SK-N-SH (cell line): Measurements from ENCODE around the gene SLC39A9.

Experiments
- EP300 ChIP-seq, 2 experiments: IDR thresholded peaks; 2 replicates each; pipeline versions ENCODE4 v1.4.0 to v1.6.1; 2012; ENCODE audit warnings: borderline replicate concordance in 1 of 2, low read depth in 1 of 2, low read length in 1 of 2
- FOXM1 ChIP-seq: IDR thresholded peaks from 2 replicates; pipeline ENCODE4 v1.4.0; 2012; ENCODE audit warnings: low read depth, mild to moderate bottlenecking
- JUND ChIP-seq: IDR thresholded peaks from 2 replicates; pipeline ENCODE4 v1.4.0; 2012
- NFIC ChIP-seq: IDR thresholded peaks from 2 replicates; pipeline ENCODE4 v1.4.0; 2012; ENCODE audit warnings: borderline replicate concordance
- POLR2AphosphoS5 ChIP-seq: IDR thresholded peaks from 2 replicates; pipeline ENCODE4 v1.6.1; 2012; ENCODE audit warnings: low read depth, low read length
- SIN3A ChIP-seq: IDR thresholded peaks from 2 replicates; pipeline ENCODE4 v1.6.1; 2012; ENCODE audit warnings: low read depth, mild to moderate bottlenecking, low read length, moderate library complexity, borderline replicate concordance
- SMC3 ChIP-seq: IDR thresholded peaks from 2 replicates; pipeline ENCODE4 v1.6.1; 2012; ENCODE audit warnings: low read depth, low read length, improper control_type of control experiment
- YY1 ChIP-seq: IDR thresholded peaks from 2 replicates; pipeline ENCODE4 v1.4.0; 2012; ENCODE audit warnings: low read depth, mild to moderate bottlenecking
- TF ChIP-seq, protein P1 (sequence below): fragments of 200-600 bp; sonication (generic); IDR thresholded peaks from 2 replicates; pipeline ENCODE4 v1.6.1; 2017; ENCODE audit warnings: antibody characterized with exemption, mild to moderate bottlenecking, moderate library complexity
- TF ChIP-seq, protein P2 (sequence below): IDR thresholded peaks from 2 replicates; pipeline ENCODE4 v1.6.1; 2012; ENCODE audit warnings: mild to moderate bottlenecking, low read depth, low read length, moderate library complexity
- TF ChIP-seq, protein P3 (sequence below): IDR thresholded peaks from 2 replicates; pipeline ENCODE4 v1.4.0; 2012; ENCODE audit warnings: low read depth, borderline replicate concordance
- TF ChIP-seq, protein P4 (sequence below): IDR thresholded peaks from 2 replicates; pipeline ENCODE4 v1.4.0; 2012; ENCODE audit warnings: low read depth

DNA sequence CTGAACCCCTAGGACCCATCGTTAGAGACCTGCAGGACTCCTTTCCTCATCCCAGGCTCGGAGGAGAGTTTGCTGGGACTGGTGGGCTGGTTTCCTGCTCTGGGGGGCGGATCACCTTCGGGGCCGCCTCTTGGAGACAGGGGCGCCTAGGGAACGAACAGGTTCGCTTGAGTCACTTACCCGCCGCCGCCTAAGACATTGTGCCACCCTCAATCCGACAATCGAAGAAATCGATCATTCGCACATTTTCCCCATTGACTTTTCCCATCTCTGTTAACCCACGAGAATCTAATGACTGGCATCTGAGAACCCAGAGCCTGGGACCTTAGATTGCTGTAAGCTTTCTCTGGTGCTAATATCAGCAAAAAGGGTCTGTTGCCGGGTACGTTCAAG is 322 bp downstream of the SLC39A9 start:
- no peak for TF ChIP-seq SMC3
- TF ChIP-seq, protein P1, sequence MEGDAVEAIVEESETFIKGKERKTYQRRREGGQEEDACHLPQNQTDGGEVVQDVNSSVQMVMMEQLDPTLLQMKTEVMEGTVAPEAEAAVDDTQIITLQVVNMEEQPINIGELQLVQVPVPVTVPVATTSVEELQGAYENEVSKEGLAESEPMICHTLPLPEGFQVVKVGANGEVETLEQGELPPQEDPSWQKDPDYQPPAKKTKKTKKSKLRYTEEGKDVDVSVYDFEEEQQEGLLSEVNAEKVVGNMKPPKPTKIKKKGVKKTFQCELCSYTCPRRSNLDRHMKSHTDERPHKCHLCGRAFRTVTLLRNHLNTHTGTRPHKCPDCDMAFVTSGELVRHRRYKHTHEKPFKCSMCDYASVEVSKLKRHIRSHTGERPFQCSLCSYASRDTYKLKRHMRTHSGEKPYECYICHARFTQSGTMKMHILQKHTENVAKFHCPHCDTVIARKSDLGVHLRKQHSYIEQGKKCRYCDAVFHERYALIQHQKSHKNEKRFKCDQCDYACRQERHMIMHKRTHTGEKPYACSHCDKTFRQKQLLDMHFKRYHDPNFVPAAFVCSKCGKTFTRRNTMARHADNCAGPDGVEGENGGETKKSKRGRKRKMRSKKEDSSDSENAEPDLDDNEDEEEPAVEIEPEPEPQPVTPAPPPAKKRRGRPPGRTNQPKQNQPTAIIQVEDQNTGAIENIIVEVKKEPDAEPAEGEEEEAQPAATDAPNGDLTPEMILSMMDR = no peak
- TF ChIP-seq, protein P2, sequence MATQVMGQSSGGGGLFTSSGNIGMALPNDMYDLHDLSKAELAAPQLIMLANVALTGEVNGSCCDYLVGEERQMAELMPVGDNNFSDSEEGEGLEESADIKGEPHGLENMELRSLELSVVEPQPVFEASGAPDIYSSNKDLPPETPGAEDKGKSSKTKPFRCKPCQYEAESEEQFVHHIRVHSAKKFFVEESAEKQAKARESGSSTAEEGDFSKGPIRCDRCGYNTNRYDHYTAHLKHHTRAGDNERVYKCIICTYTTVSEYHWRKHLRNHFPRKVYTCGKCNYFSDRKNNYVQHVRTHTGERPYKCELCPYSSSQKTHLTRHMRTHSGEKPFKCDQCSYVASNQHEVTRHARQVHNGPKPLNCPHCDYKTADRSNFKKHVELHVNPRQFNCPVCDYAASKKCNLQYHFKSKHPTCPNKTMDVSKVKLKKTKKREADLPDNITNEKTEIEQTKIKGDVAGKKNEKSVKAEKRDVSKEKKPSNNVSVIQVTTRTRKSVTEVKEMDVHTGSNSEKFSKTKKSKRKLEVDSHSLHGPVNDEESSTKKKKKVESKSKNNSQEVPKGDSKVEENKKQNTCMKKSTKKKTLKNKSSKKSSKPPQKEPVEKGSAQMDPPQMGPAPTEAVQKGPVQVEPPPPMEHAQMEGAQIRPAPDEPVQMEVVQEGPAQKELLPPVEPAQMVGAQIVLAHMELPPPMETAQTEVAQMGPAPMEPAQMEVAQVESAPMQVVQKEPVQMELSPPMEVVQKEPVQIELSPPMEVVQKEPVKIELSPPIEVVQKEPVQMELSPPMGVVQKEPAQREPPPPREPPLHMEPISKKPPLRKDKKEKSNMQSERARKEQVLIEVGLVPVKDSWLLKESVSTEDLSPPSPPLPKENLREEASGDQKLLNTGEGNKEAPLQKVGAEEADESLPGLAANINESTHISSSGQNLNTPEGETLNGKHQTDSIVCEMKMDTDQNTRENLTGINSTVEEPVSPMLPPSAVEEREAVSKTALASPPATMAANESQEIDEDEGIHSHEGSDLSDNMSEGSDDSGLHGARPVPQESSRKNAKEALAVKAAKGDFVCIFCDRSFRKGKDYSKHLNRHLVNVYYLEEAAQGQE = no peak
- TF ChIP-seq POLR2AphosphoS5 = no peak
- TF ChIP-seq, protein P3, sequence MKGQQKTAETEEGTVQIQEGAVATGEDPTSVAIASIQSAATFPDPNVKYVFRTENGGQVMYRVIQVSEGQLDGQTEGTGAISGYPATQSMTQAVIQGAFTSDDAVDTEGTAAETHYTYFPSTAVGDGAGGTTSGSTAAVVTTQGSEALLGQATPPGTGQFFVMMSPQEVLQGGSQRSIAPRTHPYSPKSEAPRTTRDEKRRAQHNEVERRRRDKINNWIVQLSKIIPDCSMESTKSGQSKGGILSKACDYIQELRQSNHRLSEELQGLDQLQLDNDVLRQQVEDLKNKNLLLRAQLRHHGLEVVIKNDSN = no peak
- TF ChIP-seq JUND = no peak
- TF ChIP-seq FOXM1 = no peak
- TF ChIP-seq, protein P4, sequence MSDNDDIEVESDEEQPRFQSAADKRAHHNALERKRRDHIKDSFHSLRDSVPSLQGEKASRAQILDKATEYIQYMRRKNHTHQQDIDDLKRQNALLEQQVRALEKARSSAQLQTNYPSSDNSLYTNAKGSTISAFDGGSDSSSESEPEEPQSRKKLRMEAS = 0 out of 2 replicates have a peak, but pooled peaks have one; percentile 1
- no peak for TF ChIP-seq NFIC
- no peak for TF ChIP-seq EP300 (IDR thresholded peaks at IDR 0.05; ENCODE audit: borderline replicate concordance in 1 of 2, low read depth in 1 of 2, low read length in 1 of 2)
- TF ChIP-seq YY1 = no peak
- no peak for TF ChIP-seq SIN3A
